T47D (cell line): ENCODE data around the gene HEATR1.
A peak's percentile ranks its signal among the peaks of the same experiment; 100 is the strongest.
"Not testable (repeated sequence)": the region's sequence is repeated elsewhere in the genome, so short reads cannot be mapped to it uniquely, and the experiment has no call there.

Experiments used
- DNase-seq, 2 experiments: peaks; one replicate each; pipeline versions ENCODE4 v3.0.0 to v3.0.0-alpha.2; 2011 to 2012; ENCODE audit warnings: low read depth in 1 of 2, low spot score in 1 of 2
- JUND ChIP-seq: IDR thresholded peaks from 2 replicates; pipeline ENCODE4 v1.6.1; 2012; ENCODE audit warnings: low read depth
- in situ Hi-C: cut with HindIII; loops from 2 replicates; pipeline ENCODE4 v1.10.0; 2016; ENCODE audit warnings: low sequenced_read_pairs, low pct_unique_long_range_greater_than_20kb

The HEATR1 gene

DNA sequence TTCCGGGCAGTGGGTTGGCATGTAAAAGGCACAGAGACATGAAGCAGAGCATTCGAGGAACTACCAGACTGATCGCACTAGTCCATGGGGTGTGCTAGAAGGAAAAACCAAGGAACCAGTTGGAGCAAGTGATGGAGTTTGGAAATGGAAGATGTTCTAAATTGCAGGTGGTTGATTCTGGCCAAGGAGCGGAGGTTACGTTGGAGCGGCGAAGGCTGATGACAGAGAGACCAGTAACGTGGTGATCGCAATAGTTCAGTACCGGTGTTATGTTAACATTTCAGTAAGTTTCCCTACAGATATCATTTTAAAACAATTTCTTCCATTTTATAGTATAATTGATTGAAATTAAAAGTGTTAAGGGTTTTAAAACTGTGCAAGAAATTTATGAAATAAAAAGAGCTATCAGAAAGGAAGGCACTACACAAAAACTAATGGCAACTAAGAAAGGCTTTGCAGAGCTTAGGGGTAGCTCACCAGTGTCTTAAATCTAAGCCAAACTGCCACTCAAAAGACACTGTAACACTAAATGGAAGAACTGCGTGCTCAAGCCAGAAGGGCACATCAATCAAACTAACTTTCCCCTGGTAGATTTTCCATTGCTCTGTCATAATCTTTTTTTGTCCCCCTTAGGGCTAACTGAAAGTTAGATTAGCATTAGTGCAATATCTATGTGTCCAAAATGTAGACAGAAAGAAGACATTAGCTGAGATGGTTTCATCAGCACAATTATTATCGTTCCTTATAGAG, 11.3 kb upstream of the HEATR1 start:
- no peak for TF ChIP-seq JUND
- in situ Hi-C loops: no loop called here
- no peak for DNase-seq

- TF ChIP-seq JUND: no peak
- in situ Hi-C loops: no loop called here
- DNase-seq: no peak
Measured at GRCh38 chr1:236612349-236612748, 8.0 kb upstream of the HEATR1 start.

- in situ Hi-C loops: no loop called here
- no peak for TF ChIP-seq JUND
- DNase-seq: peak; percentile 31 to 71
Measured at GRCh38 chr1:236608930-236609726, 4.8 kb upstream of the HEATR1 start.

DNA sequence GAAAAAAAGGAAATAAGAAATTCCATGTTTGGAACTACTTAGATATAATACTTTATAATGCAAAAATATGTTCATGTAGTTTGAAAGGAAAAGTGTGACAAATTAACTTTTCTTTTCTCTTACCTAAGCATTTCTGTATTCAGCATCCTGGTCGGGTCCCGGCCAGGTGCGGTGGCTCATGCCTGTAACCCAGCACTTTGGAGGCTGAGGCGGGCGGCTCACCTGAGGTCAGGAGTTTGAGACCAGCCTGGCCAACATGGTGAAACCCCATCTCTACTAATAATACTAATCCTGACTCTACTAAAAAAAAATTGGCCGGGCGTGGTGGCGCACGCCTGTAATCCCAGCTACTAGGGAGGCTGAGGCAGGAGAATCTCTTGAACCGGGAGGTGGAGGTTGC, 3.3 kb upstream of the HEATR1 start:
- in situ Hi-C loops, DNase-seq: not testable (repeated sequence)

DNA sequence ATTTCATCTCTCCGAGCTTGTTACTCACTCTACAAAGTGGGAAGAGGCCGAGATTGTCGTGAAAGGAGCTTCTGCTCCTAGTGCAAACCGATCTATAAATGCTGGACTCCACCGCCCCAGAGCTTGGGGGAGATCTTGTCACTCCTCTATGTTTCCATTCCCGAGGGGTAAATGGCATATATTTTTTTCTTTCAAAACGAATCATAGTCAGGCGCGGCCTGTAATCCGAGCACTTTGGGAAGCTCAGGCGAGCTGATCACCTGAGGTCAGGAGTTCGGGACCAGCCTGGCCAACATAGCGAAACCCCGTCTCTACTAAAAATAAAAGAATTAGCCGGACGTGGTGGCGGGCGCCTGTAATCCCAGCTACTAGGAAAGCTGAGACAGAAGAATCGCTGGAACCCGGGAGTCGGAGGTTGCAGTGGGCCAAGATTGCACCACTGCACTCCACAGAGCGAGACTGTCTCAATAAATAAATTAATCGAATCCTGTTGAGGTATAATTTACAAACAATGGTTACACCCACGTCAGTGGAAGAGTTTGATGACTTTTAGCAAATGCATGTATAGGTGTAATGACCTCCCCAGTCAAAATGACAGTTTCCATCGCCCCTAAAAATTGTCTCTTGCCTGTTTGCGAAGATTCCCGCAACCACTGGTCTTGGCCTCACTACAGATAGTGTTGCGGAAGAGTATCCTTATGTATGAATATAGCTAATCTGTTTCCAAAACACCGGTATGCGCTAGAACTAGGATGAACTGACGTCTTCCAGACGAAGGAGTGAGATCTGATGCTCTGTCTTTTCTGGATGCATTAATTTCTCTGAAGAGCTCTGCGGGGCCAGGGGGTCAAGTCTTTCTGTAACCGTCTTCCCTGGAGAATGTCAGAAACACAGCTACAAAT, 840 bp upstream of the HEATR1 start:
- no peak for DNase-seq
- in situ Hi-C loops: no loop called here
- TF ChIP-seq JUND: no peak

- DNase-seq: no peak
- TF ChIP-seq JUND: no peak
- in situ Hi-C loops: no loop called here
Measured at GRCh38 chr1:236602171-236602570, 2.1 kb downstream of the HEATR1 start.

DNA sequence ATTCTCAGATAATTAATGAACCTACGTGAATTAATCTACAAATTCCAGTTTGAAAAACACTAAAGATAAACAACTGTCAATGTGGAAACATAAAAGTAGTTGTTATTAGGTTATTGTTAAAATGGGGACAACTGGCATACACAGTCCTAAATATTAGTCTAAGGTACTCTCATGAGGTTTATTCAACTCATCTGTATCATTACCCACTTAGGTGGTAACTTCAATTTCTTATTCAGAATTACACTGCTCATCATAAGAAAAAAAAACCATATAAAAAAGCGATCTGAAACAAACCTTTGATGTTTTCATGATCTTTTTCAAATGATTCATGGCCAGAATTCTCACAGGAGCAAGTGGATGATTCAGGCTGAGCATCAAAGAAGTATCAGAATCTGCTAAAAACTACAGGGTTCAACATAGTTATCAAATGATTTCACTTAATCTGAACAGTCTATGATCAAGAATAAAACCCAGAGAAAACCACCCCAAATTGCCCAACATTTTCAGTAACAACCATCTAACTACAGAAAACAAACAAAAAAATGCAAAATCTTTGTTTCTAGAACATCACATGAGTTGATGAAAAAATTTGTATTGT, 13.7 kb downstream of the HEATR1 start:
- in situ Hi-C loops: no loop called here
- TF ChIP-seq JUND: no peak
- DNase-seq: no peak

- DNase-seq: no peak
- in situ Hi-C loops: no loop called here
- TF ChIP-seq JUND: no peak
Measured at GRCh38 chr1:236589531-236589930, 14.8 kb downstream of the HEATR1 start.

DNA sequence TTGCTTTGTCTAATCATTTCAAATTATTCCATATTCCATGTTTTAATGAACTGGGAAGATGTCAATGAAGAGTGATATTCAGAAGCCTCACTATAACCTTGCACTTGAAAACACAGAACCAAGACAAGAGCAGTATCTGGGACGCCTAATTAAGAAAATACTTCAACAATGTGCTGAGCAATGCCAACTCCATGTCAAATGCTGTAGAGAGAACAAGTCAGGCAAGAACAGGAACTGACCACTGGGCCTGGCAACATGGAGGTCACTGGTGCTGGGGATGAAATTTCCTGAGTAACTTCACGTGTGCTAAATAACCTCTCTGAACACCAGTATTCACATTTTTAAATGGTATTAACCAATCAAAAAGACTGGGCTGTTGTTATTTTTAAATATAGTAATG, 22.8 kb downstream of the HEATR1 start:
- no peak for TF ChIP-seq JUND
- no peak for DNase-seq
- in situ Hi-C loops: no loop called here

DNA sequence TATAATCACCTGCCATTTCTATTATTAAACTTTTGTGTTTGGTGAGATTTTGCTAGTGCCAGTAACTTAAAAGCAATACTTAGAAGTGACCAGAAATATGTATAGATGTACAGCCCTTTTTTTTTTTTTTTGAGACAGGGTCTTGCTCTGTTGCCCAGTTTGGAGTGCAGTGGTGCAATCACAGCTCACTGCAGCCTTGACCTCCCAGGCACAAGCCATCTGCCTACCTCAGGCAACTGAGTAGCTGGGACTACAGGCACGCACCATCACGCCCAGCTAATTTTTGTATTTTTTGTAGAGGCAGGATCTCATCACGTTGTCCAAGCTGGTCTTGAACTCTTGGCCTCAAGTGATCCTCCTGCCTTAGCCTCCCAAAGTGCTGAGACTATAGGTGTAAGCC, 23.9 kb downstream of the HEATR1 start:
- DNase-seq, in situ Hi-C loops: not testable (repeated sequence)

DNA sequence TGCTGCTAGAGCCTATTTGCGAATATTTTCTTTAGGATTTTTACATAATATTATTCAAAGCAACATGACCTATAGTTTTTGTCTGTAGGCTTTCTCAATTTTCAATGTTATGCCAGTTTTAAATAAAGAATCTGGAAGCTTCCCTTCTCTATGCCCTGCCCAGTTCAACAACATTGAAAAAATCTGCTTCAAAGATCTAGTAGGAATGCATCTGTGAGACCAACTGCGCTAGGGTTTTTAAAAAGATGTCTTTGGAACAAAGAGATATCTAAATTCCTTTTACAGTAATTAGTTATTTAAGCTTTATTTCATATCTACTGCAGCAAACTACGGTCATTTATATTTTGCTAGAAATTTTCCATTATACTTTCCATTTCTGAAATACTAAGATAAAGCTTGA, 25.7 kb downstream of the HEATR1 start:
- in situ Hi-C loops: no loop called here
- DNase-seq: no peak
- TF ChIP-seq JUND: no peak

DNA sequence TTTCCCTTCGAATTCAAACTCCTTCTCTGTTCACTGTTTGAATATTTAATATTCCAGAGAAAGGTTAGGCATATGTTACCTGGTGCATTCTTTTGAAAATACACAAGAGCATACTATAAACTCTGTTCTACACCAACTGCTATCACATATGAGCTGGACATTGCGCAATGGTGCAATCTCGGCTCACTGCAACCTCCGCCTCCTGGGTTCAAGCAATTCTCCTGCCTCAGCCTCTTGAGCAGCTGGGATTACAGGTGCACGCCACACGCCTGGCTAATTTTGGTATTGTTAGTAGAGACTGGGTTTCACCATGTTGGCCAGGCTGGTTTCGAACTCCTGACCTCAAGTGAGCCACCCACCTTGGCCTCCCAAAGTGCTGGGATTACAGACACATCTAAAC, 27.3 kb downstream of the HEATR1 start:
- in situ Hi-C loops, DNase-seq: not testable (repeated sequence)

- no peak for TF ChIP-seq JUND
- no peak for DNase-seq
- in situ Hi-C loops: no loop called here
Measured at GRCh38 chr1:236576004-236576403, 28.3 kb downstream of the HEATR1 start.
